ENCODE results near the gene ACSL6.

The ACSL6 gene

DNA sequence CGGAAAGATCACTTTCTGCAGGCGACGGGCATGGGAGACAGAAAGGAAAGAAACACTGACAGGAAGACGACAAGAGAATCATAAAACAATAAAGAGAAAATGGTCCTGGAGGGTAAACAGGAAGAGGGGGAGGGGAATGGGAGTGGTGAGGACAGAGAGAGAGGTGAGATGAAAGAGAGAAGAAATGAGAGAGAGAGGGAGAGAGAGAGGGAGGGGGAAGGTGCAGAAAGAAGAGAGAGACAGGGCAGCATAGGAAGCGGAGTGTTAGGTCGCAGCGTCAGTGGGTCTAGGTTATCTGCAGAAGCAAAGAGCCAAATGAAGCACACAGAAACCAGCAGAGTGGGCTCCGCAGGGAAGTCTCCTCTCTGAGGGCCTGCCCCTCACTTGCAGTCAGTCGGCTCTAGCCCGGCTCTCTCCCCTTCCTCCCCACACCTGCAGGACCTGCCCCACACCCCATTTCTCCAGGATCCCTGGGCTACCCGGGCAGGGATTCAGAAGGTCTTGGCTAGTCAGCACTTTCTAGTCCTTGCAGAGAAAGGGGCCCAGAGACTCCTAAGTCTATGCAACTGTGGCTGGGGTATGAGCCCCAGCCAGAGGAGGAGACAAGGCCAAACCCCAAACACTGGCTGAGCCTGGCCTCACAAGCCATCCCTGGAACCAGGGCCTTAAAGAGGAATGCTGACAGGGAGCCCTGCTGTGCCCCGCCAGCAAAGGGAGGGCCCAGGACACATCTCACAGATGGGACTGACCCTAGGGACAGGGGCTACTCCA lies 36.3 kb downstream of the ACSL6 start:
- Mint-ChIP-seq H3K4me3 (peak overlapping the region; percentile 47), H3K4me1 (peaks cover 40% of the 10 kb centered on the region), H3K27me3 (no peaks in the 10 kb centered on the region), H3K9me3 (no peaks in the 10 kb centered on the region), H3K27ac (peak overlapping the region; percentile 82), H3K36me3 (ENCODE audit: low read depth) (peaks cover 2% of the 10 kb centered on the region)
- ATAC-seq (peak; percentile 50), DNase-seq (no peak)

GRCh38 chr5:131974622-131974955 lies 36.9 kb downstream of the ACSL6 start:
- Mint-ChIP-seq H3K36me3 (ENCODE audit: low read depth) (peaks cover 2% of the 10 kb centered on the region), H3K27ac (peak overlapping the region; percentile 82), H3K4me1 (peaks cover 40% of the 10 kb centered on the region), H3K27me3 (no peaks in the 10 kb centered on the region), H3K4me3 (peak overlapping the region; percentile 47), H3K9me3 (no peaks in the 10 kb centered on the region)
- ATAC-seq (no peak), DNase-seq (no peak)

DNA sequence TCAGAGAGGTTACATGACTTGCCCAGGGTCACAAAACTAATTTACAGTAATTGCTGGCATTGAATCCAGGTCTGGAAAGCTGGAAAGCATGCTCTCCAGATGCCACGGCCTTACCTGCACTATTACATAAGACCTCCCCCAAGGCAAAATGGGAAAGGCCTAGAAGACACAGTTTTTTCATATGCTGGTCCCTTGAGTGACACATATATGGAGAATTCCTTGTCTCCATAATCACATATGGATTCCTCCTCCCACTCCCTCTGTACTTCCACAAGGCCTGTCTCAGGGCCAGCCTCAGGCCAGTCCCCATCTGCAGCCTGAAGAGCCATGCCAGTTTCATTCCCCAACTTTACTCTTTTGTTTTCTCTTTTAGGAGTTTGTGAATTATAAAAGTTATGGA lies 37.4 kb downstream of the ACSL6 start:
- ATAC-seq (no peak), DNase-seq (no peak)
- Mint-ChIP-seq H3K9me3 (no peaks in the 10 kb centered on the region), H3K4me1 (peaks cover 40% of the 10 kb centered on the region), H3K36me3 (ENCODE audit: low read depth) (peaks cover 2% of the 10 kb centered on the region), H3K27ac (no peak overlapping the region), H3K27me3 (no peaks in the 10 kb centered on the region), H3K4me3 (no peak overlapping the region)

GRCh38 chr5:131973089-131973712 lies 38.3 kb downstream of the ACSL6 start:
- no peak overlapping the region for H3K27ac Mint-ChIP-seq
- H3K4me3 Mint-ChIP-seq, result no peak overlapping the region
- H3K4me1 Mint-ChIP-seq, result peaks cover 40% of the 10 kb centered on the region
- H3K27me3 Mint-ChIP-seq, result no peaks in the 10 kb centered on the region
- no peaks in the 10 kb centered on the region for H3K9me3 Mint-ChIP-seq
- DNase-seq (no peak), ATAC-seq (no peak)
- peaks cover 2% of the 10 kb centered on the region for H3K36me3 Mint-ChIP-seq (ENCODE audit: low read depth)

DNA sequence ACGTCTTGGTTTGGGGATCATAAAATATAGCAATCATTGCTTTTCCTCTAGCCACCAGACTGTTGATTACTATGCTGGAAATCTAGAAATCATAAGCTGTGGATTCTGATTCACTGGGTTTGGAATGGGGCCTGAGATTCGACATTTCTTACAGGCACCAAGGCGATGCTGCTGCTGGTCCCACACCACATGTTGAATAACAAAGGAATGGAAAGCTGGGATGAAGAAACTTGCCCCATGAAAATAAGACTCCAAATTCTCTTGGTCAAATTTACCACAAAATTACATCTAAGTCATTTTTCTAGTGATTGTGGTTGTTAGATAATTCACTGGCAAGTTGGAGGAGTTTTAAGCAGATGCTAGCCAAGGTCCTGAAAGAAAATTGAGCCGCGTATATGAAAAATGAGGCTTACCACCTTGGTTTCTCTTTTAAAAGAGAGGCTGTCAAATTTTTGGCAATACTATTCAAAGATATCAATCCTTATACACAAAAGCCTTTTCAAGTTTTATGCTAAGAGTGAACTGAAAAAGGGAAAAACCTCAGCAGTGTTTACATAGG lies 43.0 kb downstream of the ACSL6 start:
- no peaks in the 10 kb centered on the region for H3K4me1 Mint-ChIP-seq
- no peak overlapping the region for H3K27ac Mint-ChIP-seq
- no peaks in the 10 kb centered on the region for H3K9me3 Mint-ChIP-seq
- peaks cover 10% of the 10 kb centered on the region for H3K36me3 Mint-ChIP-seq (ENCODE audit: low read depth)
- DNase-seq (no peak), ATAC-seq (no peak)
- H3K4me3 Mint-ChIP-seq, result no peak overlapping the region
- H3K27me3 Mint-ChIP-seq, result no peaks in the 10 kb centered on the region

DNA sequence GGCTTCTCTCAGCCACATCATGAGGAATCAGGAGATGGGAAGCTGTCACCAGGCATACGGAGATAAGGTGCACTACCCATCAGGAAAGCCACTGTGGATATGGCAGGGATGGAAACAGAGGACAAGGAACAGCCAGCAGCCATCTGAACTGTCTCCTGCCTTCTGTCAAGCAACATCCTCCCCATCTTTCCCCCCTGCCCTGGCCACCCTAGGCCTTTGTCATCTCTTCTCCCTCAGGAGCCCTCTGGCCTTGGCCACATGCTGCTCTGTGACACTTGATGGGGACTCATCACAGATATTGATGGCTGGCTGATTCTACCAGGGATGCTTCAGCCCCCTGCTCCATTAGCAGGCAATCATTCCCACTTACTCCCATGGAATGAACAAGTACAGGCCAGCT lies 44.9 kb downstream of the ACSL6 start:
- ATAC-seq, result no peak
- no peaks in the 10 kb centered on the region for H3K27me3 Mint-ChIP-seq
- DNase-seq, result no peak
- H3K4me3 Mint-ChIP-seq, result no peak overlapping the region
- H3K4me1 Mint-ChIP-seq, result no peaks in the 10 kb centered on the region
- H3K27ac Mint-ChIP-seq, result no peak overlapping the region
- H3K36me3 Mint-ChIP-seq (ENCODE audit: low read depth), result peaks cover 11% of the 10 kb centered on the region
- no peaks in the 10 kb centered on the region for H3K9me3 Mint-ChIP-seq

GRCh38 chr5:131965826-131966415 lies 45.5 kb downstream of the ACSL6 start:
- Mint-ChIP-seq H3K4me3 (no peak overlapping the region), H3K9me3 (no peaks in the 10 kb centered on the region), H3K27me3 (no peaks in the 10 kb centered on the region), H3K4me1 (peaks cover under 1% of the 10 kb centered on the region), H3K27ac (no peak overlapping the region), H3K36me3 (ENCODE audit: low read depth) (peaks cover 11% of the 10 kb centered on the region)
- DNase-seq (no peak), ATAC-seq (no peak)

DNA sequence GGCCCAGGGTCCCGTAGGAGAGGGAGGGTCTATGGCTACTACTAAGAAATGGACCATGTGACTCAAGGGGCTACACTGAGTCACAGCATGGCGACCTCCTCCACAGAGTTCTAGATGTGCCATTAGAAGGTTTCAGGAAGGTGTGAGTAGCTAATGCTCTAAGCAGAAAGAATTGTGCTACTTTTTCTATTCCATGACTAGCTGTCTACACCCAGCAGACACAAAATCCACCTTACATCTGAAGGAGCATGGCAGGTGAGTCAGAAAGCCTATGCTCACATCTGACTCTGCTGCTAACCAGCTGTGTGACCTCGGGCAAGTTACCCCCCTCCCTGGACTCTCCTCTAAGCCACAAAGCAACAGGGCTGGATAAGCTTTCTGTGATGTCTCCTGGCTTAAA lies 51.6 kb downstream of the ACSL6 start:
- H3K4me3 Mint-ChIP-seq, result no peak overlapping the region
- H3K9me3 Mint-ChIP-seq, result no peaks in the 10 kb centered on the region
- peak; percentile 81 for ATAC-seq
- H3K27me3 Mint-ChIP-seq, result no peaks in the 10 kb centered on the region
- DNase-seq, result peak; percentile 19
- H3K4me1 Mint-ChIP-seq, result peaks cover 39% of the 10 kb centered on the region
- H3K36me3 Mint-ChIP-seq (ENCODE audit: low read depth), result peaks cover 18% of the 10 kb centered on the region
- peak overlapping the region; percentile 59 for H3K27ac Mint-ChIP-seq

- ATAC-seq, result no peak
- Mint-ChIP-seq H3K9me3 (no peaks in the 10 kb centered on the region), H3K4me1 (peaks cover 44% of the 10 kb centered on the region), H3K36me3 (ENCODE audit: low read depth) (peaks cover 24% of the 10 kb centered on the region), H3K27me3 (no peaks in the 10 kb centered on the region), H3K27ac (peak overlapping the region; percentile 59), H3K4me3 (no peak overlapping the region)
- no peak for DNase-seq
These were observed 52.3 kb downstream of the ACSL6 start for GRCh38 chr5:131959136-131959535.

GRCh38 chr5:131957721-131958441 lies 53.6 kb downstream of the ACSL6 start:
- no peaks in the 10 kb centered on the region for H3K9me3 Mint-ChIP-seq
- H3K4me1 Mint-ChIP-seq, result peaks cover 46% of the 10 kb centered on the region
- H3K4me3 Mint-ChIP-seq, result no peak overlapping the region
- peak overlapping the region; percentile 74 for H3K27ac Mint-ChIP-seq
- H3K27me3 Mint-ChIP-seq, result no peaks in the 10 kb centered on the region
- ATAC-seq, result peak; percentile 68
- no peak for DNase-seq
- H3K36me3 Mint-ChIP-seq (ENCODE audit: low read depth), result peaks cover 22% of the 10 kb centered on the region

GRCh38 chr5:131953969-131954368 lies 57.5 kb downstream of the ACSL6 start:
- Mint-ChIP-seq H3K27me3 (no peaks in the 10 kb centered on the region), H3K4me3 (no peak overlapping the region), H3K27ac (no peak overlapping the region), H3K9me3 (no peaks in the 10 kb centered on the region), H3K4me1 (peaks cover 28% of the 10 kb centered on the region), H3K36me3 (ENCODE audit: low read depth) (peaks cover 14% of the 10 kb centered on the region)
- ATAC-seq (no peak), DNase-seq (no peak)

GRCh38 chr5:131952301-131952857 lies 59.1 kb downstream of the ACSL6 start:
- no peaks in the 10 kb centered on the region for H3K27me3 Mint-ChIP-seq
- no peak overlapping the region for H3K4me3 Mint-ChIP-seq
- peaks cover 16% of the 10 kb centered on the region for H3K4me1 Mint-ChIP-seq
- H3K36me3 Mint-ChIP-seq (ENCODE audit: low read depth), result peaks cover 14% of the 10 kb centered on the region
- no peak for DNase-seq
- no peak overlapping the region for H3K27ac Mint-ChIP-seq
- H3K9me3 Mint-ChIP-seq, result no peaks in the 10 kb centered on the region
- ATAC-seq, result no peak

- no peak overlapping the region for H3K4me3 Mint-ChIP-seq
- no peaks in the 10 kb centered on the region for H3K27me3 Mint-ChIP-seq
- DNase-seq (no peak), ATAC-seq (no peak)
- H3K36me3 Mint-ChIP-seq (ENCODE audit: low read depth), result peaks cover 13% of the 10 kb centered on the region
- H3K4me1 Mint-ChIP-seq, result peaks cover 7% of the 10 kb centered on the region
- H3K27ac Mint-ChIP-seq, result no peak overlapping the region
- no peaks in the 10 kb centered on the region for H3K9me3 Mint-ChIP-seq
These were observed 60.8 kb downstream of the ACSL6 start for GRCh38 chr5:131950706-131951105.

DNA sequence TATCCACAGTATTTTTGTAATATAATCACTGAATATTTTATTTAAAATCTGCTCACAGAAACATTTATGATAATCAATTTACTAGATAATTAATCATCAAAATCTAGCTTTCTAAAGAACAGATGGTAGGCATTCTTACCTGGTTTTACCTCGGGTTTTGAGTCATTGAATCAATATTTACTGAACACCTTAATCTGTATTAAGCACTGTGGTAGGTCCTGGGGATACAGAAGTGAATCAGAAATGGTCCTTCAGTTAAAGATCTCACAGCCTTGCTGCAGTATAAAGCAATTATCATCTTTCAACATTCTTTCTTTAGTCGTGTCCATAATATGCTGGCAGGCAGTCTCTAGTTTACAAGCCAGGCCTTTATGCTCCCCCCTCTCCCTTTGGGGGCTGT lies 64.0 kb downstream of the ACSL6 start:
- Mint-ChIP-seq H3K4me1 (no peaks in the 10 kb centered on the region), H3K36me3 (ENCODE audit: low read depth) (peaks cover 2% of the 10 kb centered on the region), H3K4me3 (no peak overlapping the region), H3K9me3 (no peaks in the 10 kb centered on the region), H3K27ac (no peak overlapping the region), H3K27me3 (no peaks in the 10 kb centered on the region)
- no peak for ATAC-seq
- DNase-seq, result no peak

Measured in activated naive CD8-positive, alpha-beta T cell treated with anti-CD3 and anti-CD28 coated beads, Interleukin-2, amount 50 U/mL, for 24 hours (primary cell).